Measurements from ENCODE around the gene MYO1D. TPM values are rescaled to one million over a fixed set of nuclear protein-coding genes. Genes with fewer than 3 reads are reported as not detected.

The MYO1D gene
- total RNA-seq, 1 experiment from 2014 or later: 23.5 TPM

DNA sequence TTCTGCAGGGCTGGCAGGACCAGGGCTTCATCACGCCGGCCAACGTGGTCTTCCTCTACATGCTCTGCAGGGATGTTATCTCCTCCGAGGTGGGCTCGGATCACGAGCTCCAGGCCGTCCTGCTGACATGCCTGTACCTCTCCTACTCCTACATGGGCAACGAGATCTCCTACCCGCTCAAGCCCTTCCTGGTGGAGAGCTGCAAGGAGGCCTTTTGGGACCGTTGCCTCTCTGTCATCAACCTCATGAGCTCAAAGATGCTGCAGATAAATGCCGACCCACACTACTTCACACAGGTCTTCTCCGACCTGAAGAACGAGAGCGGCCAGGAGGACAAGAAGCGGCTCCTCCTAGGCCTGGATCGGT is 388.8 kb downstream of the MYO1D start:
- no peaks in the 10 kb centered on the region for H3K9me2 ChIP-seq (replicated peaks; ENCODE audit: low read length)
- H3K27ac ChIP-seq (ENCODE audit: low read length): no peak overlapping the region
- H3K4me2 ChIP-seq (ENCODE audit: low read length): peak overlapping the region; percentile 90
- ATAC-seq: no peak
- no peaks in the 10 kb centered on the region for H3K9me3 ChIP-seq (ENCODE audit: low read length)
- DNase-seq: no peak
- peaks cover 5% of the 10 kb centered on the region; the same call in 1 of the 2 replicates for H3K79me2 ChIP-seq (ENCODE audit: low read length)
- BruUV-seq (replicated peaks): no TSS peak
- no peaks in the 10 kb centered on the region for H3K27me3 ChIP-seq (ENCODE audit: low read length)
- TF ChIP-seq EZH2 (IDR thresholded peaks at IDR 0.05; ENCODE audit: low read length, unreplicated experiment): no peak
- peak overlapping the region; percentile 70; the same call in 1 of the 2 replicates for H3K4me3 ChIP-seq (ENCODE audit: low read length)
- H3K36me3 ChIP-seq (ENCODE audit: low read depth, low read length): no peaks in the 10 kb centered on the region
- POLR2A ChIA-PET (ENCODE audit: unreplicated experiment): no interaction called here
- CTCF ChIA-PET: interaction anchor here (0.6 kb wide), 1 partner anchor 35 kb away, joined by 7 read pairs; no protein-coding TSS in a partner anchor
- H3K9ac ChIP-seq (ENCODE audit: low read length): no peak overlapping the region
- no peak overlapping the region for H2AFZ ChIP-seq (ENCODE audit: low read length)
- H3K4me1 ChIP-seq (ENCODE audit: insufficient read depth, low read length): peaks cover 4% of the 10 kb centered on the region; the same call in 1 of the 2 replicates
- no peaks in the 10 kb centered on the region for H4K20me1 ChIP-seq (ENCODE audit: low read length)
- H3F3A ChIP-seq (ENCODE audit: low read length, unreplicated experiment): peaks cover 7% of the 10 kb centered on the region
- intact Hi-C loops (cut with micrococcal nuclease): loop anchor here (10.0 kb wide), 1 partner anchor 117 kb away; no protein-coding TSS in a partner anchor

DNA sequence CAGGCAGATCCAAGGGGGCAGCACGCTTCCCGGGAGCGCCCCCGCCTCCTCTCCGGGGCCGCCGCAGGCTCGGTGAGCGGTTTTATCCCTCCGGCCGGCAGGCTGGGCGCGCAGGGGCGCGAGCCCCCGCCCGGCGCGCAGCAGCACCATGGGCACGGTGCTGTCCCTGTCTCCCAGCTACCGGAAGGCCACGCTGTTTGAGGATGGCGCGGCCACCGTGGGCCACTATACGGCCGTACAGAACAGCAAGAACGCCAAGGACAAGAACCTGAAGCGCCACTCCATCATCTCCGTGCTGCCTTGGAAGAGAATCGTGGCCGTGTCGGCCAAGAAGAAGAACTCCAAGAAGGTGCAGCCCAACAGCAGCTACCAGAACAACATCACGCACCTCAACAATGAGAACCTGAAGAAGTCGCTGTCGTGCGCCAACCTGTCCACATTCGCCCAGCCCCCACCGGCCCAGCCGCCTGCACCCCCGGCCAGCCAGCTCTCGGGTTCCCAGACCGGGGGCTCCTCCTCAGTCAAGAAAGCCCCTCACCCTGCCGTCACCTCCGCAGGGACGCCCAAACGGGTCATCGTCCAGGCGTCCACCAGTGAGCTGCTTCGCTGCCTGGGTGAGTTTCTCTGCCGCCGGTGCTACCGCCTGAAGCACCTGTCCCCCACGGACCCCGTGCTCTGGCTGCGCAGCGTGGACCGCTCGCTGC is 389.3 kb downstream of the MYO1D start:
- Histone ChIP-seq H3K9me3 (ENCODE audit: low read length) (no peaks in the 10 kb centered on the region), H3K79me2 (ENCODE audit: low read length) (peaks cover 5% of the 10 kb centered on the region; the same call in 1 of the 2 replicates), H3K4me3 (ENCODE audit: low read length) (peak overlapping the region; percentile 70), H3K9me2 (replicated peaks; ENCODE audit: low read length) (no peaks in the 10 kb centered on the region), H3K27ac (ENCODE audit: low read length) (no peak overlapping the region), H2AFZ (ENCODE audit: low read length) (peak overlapping the region; percentile 48; the same call in 1 of the 2 replicates), H3K4me1 (ENCODE audit: insufficient read depth, low read length) (peaks cover 4% of the 10 kb centered on the region; the same call in 1 of the 2 replicates), H3F3A (ENCODE audit: low read length, unreplicated experiment) (peaks cover 7% of the 10 kb centered on the region), H3K36me3 (ENCODE audit: low read depth, low read length) (no peaks in the 10 kb centered on the region), H3K27me3 (ENCODE audit: low read length) (no peaks in the 10 kb centered on the region), H3K4me2 (ENCODE audit: low read length) (peak overlapping the region; percentile 90), H4K20me1 (ENCODE audit: low read length) (no peaks in the 10 kb centered on the region), H3K9ac (ENCODE audit: low read length) (no peak overlapping the region)
- no TSS peak for BruUV-seq (replicated peaks)
- ATAC-seq (peak; percentile 5), DNase-seq (no peak)
- TF ChIP-seq, protein P1, sequence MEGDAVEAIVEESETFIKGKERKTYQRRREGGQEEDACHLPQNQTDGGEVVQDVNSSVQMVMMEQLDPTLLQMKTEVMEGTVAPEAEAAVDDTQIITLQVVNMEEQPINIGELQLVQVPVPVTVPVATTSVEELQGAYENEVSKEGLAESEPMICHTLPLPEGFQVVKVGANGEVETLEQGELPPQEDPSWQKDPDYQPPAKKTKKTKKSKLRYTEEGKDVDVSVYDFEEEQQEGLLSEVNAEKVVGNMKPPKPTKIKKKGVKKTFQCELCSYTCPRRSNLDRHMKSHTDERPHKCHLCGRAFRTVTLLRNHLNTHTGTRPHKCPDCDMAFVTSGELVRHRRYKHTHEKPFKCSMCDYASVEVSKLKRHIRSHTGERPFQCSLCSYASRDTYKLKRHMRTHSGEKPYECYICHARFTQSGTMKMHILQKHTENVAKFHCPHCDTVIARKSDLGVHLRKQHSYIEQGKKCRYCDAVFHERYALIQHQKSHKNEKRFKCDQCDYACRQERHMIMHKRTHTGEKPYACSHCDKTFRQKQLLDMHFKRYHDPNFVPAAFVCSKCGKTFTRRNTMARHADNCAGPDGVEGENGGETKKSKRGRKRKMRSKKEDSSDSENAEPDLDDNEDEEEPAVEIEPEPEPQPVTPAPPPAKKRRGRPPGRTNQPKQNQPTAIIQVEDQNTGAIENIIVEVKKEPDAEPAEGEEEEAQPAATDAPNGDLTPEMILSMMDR (conservative IDR thresholded peaks at IDR 0.05; ENCODE audit: low read depth, low read length): no peak
- TF ChIP-seq EZH2phosphoT487 (IDR thresholded peaks at IDR 0.05; ENCODE audit: borderline replicate concordance, low read length) (no peak), EZH2 (IDR thresholded peaks at IDR 0.05; ENCODE audit: low read length, unreplicated experiment) (no peak)
- intact Hi-C loops (cut with micrococcal nuclease): loop anchor here (10.0 kb wide), 1 partner anchor 117 kb away; no protein-coding TSS in a partner anchor
- CTCF ChIA-PET: interaction anchor here (0.6 kb wide), 1 partner anchor 36 kb away, joined by 7 read pairs; no protein-coding TSS in a partner anchor
- POLR2A ChIA-PET (ENCODE audit: unreplicated experiment): no interaction called here

DNA sequence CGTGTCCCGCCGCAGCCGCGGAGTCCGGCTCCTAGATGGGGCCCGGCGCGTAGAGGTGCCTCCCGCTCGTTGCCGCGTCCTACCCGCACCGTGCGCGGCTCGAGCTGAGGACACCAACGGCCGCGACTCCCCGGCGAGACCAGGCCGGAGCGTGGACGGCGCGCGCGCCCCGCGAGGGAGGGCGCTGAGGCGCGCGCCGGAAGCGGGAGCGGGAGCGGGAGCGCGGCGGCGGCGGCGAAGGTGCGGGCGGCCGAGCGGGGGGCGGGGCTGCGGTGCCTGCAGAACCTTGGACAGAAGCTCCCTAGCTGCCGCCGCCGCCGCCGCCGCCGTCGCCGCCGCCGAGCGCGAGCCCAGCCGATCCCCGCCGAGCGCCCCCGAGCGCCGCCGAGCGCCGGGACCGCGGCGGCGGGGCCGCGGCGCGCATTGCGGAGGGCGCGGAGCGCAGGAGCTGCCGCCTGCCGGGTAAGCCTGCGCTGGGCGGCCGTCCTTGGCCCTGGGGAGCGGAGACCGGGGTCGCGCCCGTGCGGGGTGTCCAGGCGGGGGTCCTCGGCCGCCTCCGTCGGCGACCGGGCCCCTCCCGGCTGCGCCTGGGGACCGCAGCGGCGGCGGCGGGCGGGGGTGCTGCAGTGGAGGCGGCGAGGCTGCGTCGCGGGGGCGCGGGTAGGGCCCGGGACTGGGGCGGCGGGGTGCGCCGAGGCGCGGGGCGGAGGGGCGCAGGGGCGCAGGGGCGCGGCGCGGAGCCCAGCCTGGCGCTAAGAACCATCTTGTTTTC is 390.0 kb downstream of the MYO1D start, which contains the start of gene CDK5R1:
TSS of gene CDK5R1 (plus strand) at position 293 of the 772 bp plus-strand sequence. CDS start 628 bp downstream, outside the sequence.
- Histone ChIP-seq H4K20me1 (ENCODE audit: low read length) (no peaks in the 10 kb centered on the region), H2AFZ (ENCODE audit: low read length) (peak within 1 kb of the TSS; percentile 77), H3F3A (ENCODE audit: low read length, unreplicated experiment) (peaks cover 7% of the 10 kb centered on the region), H3K9me3 (ENCODE audit: low read length) (no peaks in the 10 kb centered on the region), H3K4me2 (ENCODE audit: low read length) (peak within 1 kb of the TSS; percentile 90), H3K4me3 (ENCODE audit: low read length) (peak within 1 kb of the TSS; percentile 70), H3K36me3 (ENCODE audit: low read depth, low read length) (peaks cover 3% of the 10 kb centered on the region; the same call in 1 of the 2 replicates), H3K79me2 (ENCODE audit: low read length) (peaks cover 5% of the 10 kb centered on the region; the same call in 1 of the 2 replicates), H3K4me1 (ENCODE audit: insufficient read depth, low read length) (peaks cover 4% of the 10 kb centered on the region; the same call in 1 of the 2 replicates), H3K9ac (ENCODE audit: low read length) (peak within 1 kb of the TSS; percentile 25; the same call in 1 of the 2 replicates), H3K27me3 (ENCODE audit: low read length) (no peaks in the 10 kb centered on the region), H3K9me2 (replicated peaks; ENCODE audit: low read length) (no peaks in the 10 kb centered on the region), H3K27ac (ENCODE audit: low read length) (no peak within 1 kb of the TSS)
- POLR2A ChIA-PET (ENCODE audit: unreplicated experiment): no interaction called here
- TF ChIP-seq, protein P1 (conservative IDR thresholded peaks at IDR 0.05; ENCODE audit: low read depth, low read length): no peak
- no peak for TF ChIP-seq EZH2 (IDR thresholded peaks at IDR 0.05; ENCODE audit: low read length, unreplicated experiment)
- no peak for TF ChIP-seq EZH2phosphoT487 (IDR thresholded peaks at IDR 0.05; ENCODE audit: borderline replicate concordance, low read length)
- ATAC-seq (peak; percentile 59), DNase-seq (peak; percentile 50)
- BruUV-seq (replicated peaks): no TSS peak
- CTCF ChIA-PET: no interaction called here
- intact Hi-C loops (cut with micrococcal nuclease): loop anchor here (10.0 kb wide), 1 partner anchor 118 kb away; no protein-coding TSS in a partner anchor
